Retinal pigment epithelial cell (primary cell): Measurements from ENCODE around the gene CDK19.

Source experiments
- DNase-seq: peaks from one replicate; pipeline ENCODE4 v3.0.0-alpha.2; 2010; ENCODE audit warnings: low read depth
- H3K4me3 ChIP-seq: 2 replicates; pipeline ENCODE4 v1.5.1; 2011; ENCODE audit warnings: mild to moderate bottlenecking, low read length, control low read depth, moderate library complexity
- CTCF ChIP-seq: conservative IDR thresholded peaks from 2 replicates; pipeline ENCODE4 v1.5.1; 2011; ENCODE audit warnings: low read depth, low read length, control low read depth, inconsistent platforms

Gene CDK19

GRCh38 chr6:110646419-110646698 lies 168.9 kb downstream of the CDK19 start:
- TF ChIP-seq CTCF: no peak
- no peak overlapping the region for H3K4me3 ChIP-seq
- no peak for DNase-seq

GRCh38 chr6:110645685-110646418 lies 169.4 kb downstream of the CDK19 start:
- no peak for TF ChIP-seq CTCF
- DNase-seq: no peak
- H3K4me3 ChIP-seq: no peak overlapping the region

GRCh38 chr6:110643175-110643574 lies 172.1 kb downstream of the CDK19 start:
- H3K4me3 ChIP-seq: no peak overlapping the region
- no peak for DNase-seq
- TF ChIP-seq CTCF: no peak

GRCh38 chr6:110642711-110643110 lies 172.6 kb downstream of the CDK19 start:
- DNase-seq: no peak
- H3K4me3 ChIP-seq: no peak overlapping the region
- TF ChIP-seq CTCF: no peak

GRCh38 chr6:110636781-110637180 lies 178.5 kb downstream of the CDK19 start:
- no peak for DNase-seq
- no peak overlapping the region for H3K4me3 ChIP-seq
- no peak for TF ChIP-seq CTCF

- no peak overlapping the region for H3K4me3 ChIP-seq
- no peak for DNase-seq
- TF ChIP-seq CTCF: no peak
These were observed 180.2 kb downstream of the CDK19 start for GRCh38 chr6:110635096-110635495.

- no peak for DNase-seq
- TF ChIP-seq CTCF: no peak
- no peak overlapping the region for H3K4me3 ChIP-seq
These were observed 181.5 kb downstream of the CDK19 start for GRCh38 chr6:110633731-110634213.
